Uterine smooth muscle cell (primary cell): ENCODE results near the gene TMEM120A. TPM values are rescaled to one million over a fixed set of nuclear protein-coding genes. Genes with fewer than 3 reads are reported as not detected.

Experiments
- total RNA-seq: library from RNA; depleted of rRNA; stranded (reverse); fragments of >200 nt; gene quantifications from 2 replicates; pipeline ENCODE4 v1.2.3, GENCODE V29; 2014

Gene TMEM120A
- 25.5 and 27.4 TPM in 2 replicates for total RNA-seq

GRCh38 chr7:75994388-75995051 is at the start of gene TMEM120A:
TSS of gene TMEM120A (minus strand) at chr7:75994595. CDS start at chr7:75994570, 25 bp downstream.

Other genes starting within 250 kb of the TMEM120A start
- gene CCL26, start 222.4 kb downstream of the TMEM120A start, total RNA-seq: 1.7 and 2.4 TPM in 2 replicates
- not detected in 2 replicates for gene CCL24, start 180.8 kb downstream of the TMEM120A start, total RNA-seq
- 12.2 and 12.7 TPM in 2 replicates for gene RHBDD2, start 115.6 kb downstream of the TMEM120A start, total RNA-seq
- gene POR, start 79.4 kb downstream of the TMEM120A start, total RNA-seq: 105 and 159 TPM in 2 replicates
- 38.6 and 39.7 TPM in 2 replicates for gene STYXL1, start 53.4 kb upstream of the TMEM120A start, total RNA-seq
- 33.8 and 42.7 TPM in 2 replicates for gene MDH2, start 53.5 kb upstream of the TMEM120A start, total RNA-seq
- 0.33 and 0.50 TPM in 2 replicates for gene SRRM3, start 207.3 kb upstream of the TMEM120A start, total RNA-seq